ENCODE data around the gene RBM48. TPM values are rescaled to one million over a fixed set of nuclear protein-coding genes. Genes with fewer than 3 reads are reported as not detected.
A peak's percentile ranks its signal among the peaks of the same experiment; 100 is the strongest.

RBM48 gene
- total RNA-seq, 2 experiments from 2014 or later, result 11.5 to 13.4 TPM

- CTCF ChIA-PET, result no interaction called here
- Mint-ChIP-seq H3K36me3 (ENCODE audit: low read depth) (peaks cover 7% of the 10 kb centered on the region), H3K4me1 (ENCODE audit: low read depth) (no peaks in the 10 kb centered on the region), H3K4me3 (no peak overlapping the region), H3K27ac (no peak overlapping the region), H3K27me3 (no peaks in the 10 kb centered on the region), H3K9me3 (no peaks in the 10 kb centered on the region)
- POLR2A ChIA-PET, result no interaction called here
- ATAC-seq (no peak), DNase-seq (no peak)
- no peak for TF ChIP-seq CTCF (IDR thresholded peaks at IDR 0.05)
- intact Hi-C loops (cut with micrococcal nuclease), result no loop called here
These were observed 40.8 kb upstream of the RBM48 start for GRCh38 chr7:92487804-92488203.

GRCh38 chr7:92489634-92490033 lies 39.0 kb upstream of the RBM48 start:
- Mint-ChIP-seq H3K36me3 (ENCODE audit: low read depth) (peaks cover 13% of the 10 kb centered on the region), H3K27me3 (no peaks in the 10 kb centered on the region), H3K4me3 (no peak overlapping the region), H3K9me3 (no peaks in the 10 kb centered on the region), H3K27ac (no peak overlapping the region), H3K4me1 (ENCODE audit: low read depth) (no peaks in the 10 kb centered on the region)
- ChIA-PET POLR2A (no interaction called here), CTCF (interaction anchor here (0.8 to 1.4 kb wide), 2 partner anchors 28 to 41 kb away, joined by 4 read pairs; no protein-coding TSS in a partner anchor)
- intact Hi-C loops (cut with micrococcal nuclease), result no loop called here
- ATAC-seq (no peak), DNase-seq (no peak)
- TF ChIP-seq CTCF (IDR thresholded peaks at IDR 0.05), result no peak

GRCh38 chr7:92496876-92497275 lies 31.7 kb upstream of the RBM48 start:
- ATAC-seq, result no peak
- Mint-ChIP-seq H3K36me3 (ENCODE audit: low read depth) (peaks cover 19% of the 10 kb centered on the region), H3K27ac (no peak overlapping the region), H3K9me3 (no peaks in the 10 kb centered on the region), H3K27me3 (no peaks in the 10 kb centered on the region), H3K4me1 (ENCODE audit: low read depth) (no peaks in the 10 kb centered on the region), H3K4me3 (no peak overlapping the region)
- POLR2A ChIA-PET, result no interaction called here
- no peak for TF ChIP-seq CTCF (IDR thresholded peaks at IDR 0.05)
- CTCF ChIA-PET, result no interaction called here
- no peak for DNase-seq
- intact Hi-C loops (cut with micrococcal nuclease), result no loop called here

GRCh38 chr7:92498557-92498956 lies 30.0 kb upstream of the RBM48 start:
- ChIA-PET POLR2A (no interaction called here), CTCF (no interaction called here)
- H3K9me3 Mint-ChIP-seq, result no peaks in the 10 kb centered on the region
- no peaks in the 10 kb centered on the region for H3K27me3 Mint-ChIP-seq
- no peak overlapping the region for H3K4me3 Mint-ChIP-seq
- DNase-seq (no peak), ATAC-seq (peak; percentile 34)
- intact Hi-C loops (cut with micrococcal nuclease), result no loop called here
- H3K4me1 Mint-ChIP-seq (ENCODE audit: low read depth), result no peaks in the 10 kb centered on the region
- H3K27ac Mint-ChIP-seq, result no peak overlapping the region
- TF ChIP-seq CTCF (IDR thresholded peaks at IDR 0.05), result no peak
- H3K36me3 Mint-ChIP-seq (ENCODE audit: low read depth), result peaks cover 19% of the 10 kb centered on the region

GRCh38 chr7:92503767-92504166 lies 24.8 kb upstream of the RBM48 start:
- POLR2A ChIA-PET, result no interaction called here
- H3K27ac Mint-ChIP-seq, result no peak overlapping the region

More at GRCh38 chr7:92503767-92504166, 24.8 kb upstream of the RBM48 start:
- Mint-ChIP-seq H3K9me3 (no peaks in the 10 kb centered on the region), H3K27me3 (no peaks in the 10 kb centered on the region), H3K36me3 (ENCODE audit: low read depth) (peaks cover 16% of the 10 kb centered on the region), H3K4me1 (ENCODE audit: low read depth) (no peaks in the 10 kb centered on the region), H3K4me3 (no peak overlapping the region)
- intact Hi-C loops (cut with micrococcal nuclease), result no loop called here
- no peak for TF ChIP-seq CTCF (IDR thresholded peaks at IDR 0.05)
- ATAC-seq (no peak), DNase-seq (no peak)
- CTCF ChIA-PET, result no interaction called here
